Measurements from ENCODE around the gene RMND5A. TPM values are rescaled to one million over a fixed set of nuclear protein-coding genes. Genes with fewer than 3 reads are reported as not detected.

Gene RMND5A
- total RNA-seq, 1 experiment from 2014 or later = 59.9 TPM

GRCh38 chr2:86744152-86744551 lies 24.1 kb downstream of the RMND5A start:
- Mint-ChIP-seq H3K36me3 (ENCODE audit: insufficient read depth, unreplicated experiment) (peaks cover 7% of the 10 kb centered on the region), H3K4me1 (ENCODE audit: low read depth, unreplicated experiment) (peaks cover 16% of the 10 kb centered on the region), H3K27me3 (ENCODE audit: insufficient read depth, unreplicated experiment) (no peaks in the 10 kb centered on the region), H3K4me3 (ENCODE audit: unreplicated experiment) (no peak overlapping the region), H3K9me3 (ENCODE audit: unreplicated experiment) (no peaks in the 10 kb centered on the region), H3K27ac (ENCODE audit: unreplicated experiment) (no peak overlapping the region)
- TF ChIP-seq, protein P1, sequence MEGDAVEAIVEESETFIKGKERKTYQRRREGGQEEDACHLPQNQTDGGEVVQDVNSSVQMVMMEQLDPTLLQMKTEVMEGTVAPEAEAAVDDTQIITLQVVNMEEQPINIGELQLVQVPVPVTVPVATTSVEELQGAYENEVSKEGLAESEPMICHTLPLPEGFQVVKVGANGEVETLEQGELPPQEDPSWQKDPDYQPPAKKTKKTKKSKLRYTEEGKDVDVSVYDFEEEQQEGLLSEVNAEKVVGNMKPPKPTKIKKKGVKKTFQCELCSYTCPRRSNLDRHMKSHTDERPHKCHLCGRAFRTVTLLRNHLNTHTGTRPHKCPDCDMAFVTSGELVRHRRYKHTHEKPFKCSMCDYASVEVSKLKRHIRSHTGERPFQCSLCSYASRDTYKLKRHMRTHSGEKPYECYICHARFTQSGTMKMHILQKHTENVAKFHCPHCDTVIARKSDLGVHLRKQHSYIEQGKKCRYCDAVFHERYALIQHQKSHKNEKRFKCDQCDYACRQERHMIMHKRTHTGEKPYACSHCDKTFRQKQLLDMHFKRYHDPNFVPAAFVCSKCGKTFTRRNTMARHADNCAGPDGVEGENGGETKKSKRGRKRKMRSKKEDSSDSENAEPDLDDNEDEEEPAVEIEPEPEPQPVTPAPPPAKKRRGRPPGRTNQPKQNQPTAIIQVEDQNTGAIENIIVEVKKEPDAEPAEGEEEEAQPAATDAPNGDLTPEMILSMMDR (IDR thresholded peaks at IDR 0.05; ENCODE audit: insufficient read depth in 1 of 2, low read depth in 1 of 2, low read length in 1 of 2, severe bottlenecking in 1 of 2, unreplicated experiment in 1 of 2) = no peak
- peaks cover 5% of the 10 kb centered on the region; the same call in 1 of the 2 replicates for H3K4me1 ChIP-seq
- H3K9me3 ChIP-seq = no peaks in the 10 kb centered on the region
- ChIA-PET CTCF (interaction anchor here (0.7 kb wide), 1 partner anchor 85 kb away, joined by 3 read pairs; no protein-coding TSS in a partner anchor), POLR2A (interaction anchor here (0.5 kb wide), 1 partner anchor 288 kb away, joined by 3 read pairs; no protein-coding TSS in a partner anchor)
- no peaks in the 10 kb centered on the region for H3K27me3 ChIP-seq (replicated peaks; ENCODE audit: control insufficient read depth, insufficient read depth, low read length)
- no TSS peak for BruUV-seq (replicated peaks)
- no peak overlapping the region for H3K4me3 ChIP-seq (ENCODE audit: low read depth, low read length)
- H3K36me3 ChIP-seq (ENCODE audit: control insufficient read depth, insufficient read depth, low read length) = no peaks in the 10 kb centered on the region; the same call in 1 of the 2 replicates
- intact Hi-C loops (cut with micrococcal nuclease; ENCODE audit: unreplicated experiment) = no loop called here
- DNase-seq = no peak

- H3K36me3 ChIP-seq (ENCODE audit: control insufficient read depth, insufficient read depth, low read length) = peaks cover 1% of the 10 kb centered on the region; the same call in 1 of the 2 replicates
- Mint-ChIP-seq H3K9me3 (ENCODE audit: unreplicated experiment) (peaks cover 16% of the 10 kb centered on the region), H3K4me3 (ENCODE audit: unreplicated experiment) (no peak overlapping the region), H3K4me1 (ENCODE audit: low read depth, unreplicated experiment) (peaks cover 16% of the 10 kb centered on the region), H3K36me3 (ENCODE audit: insufficient read depth, unreplicated experiment) (peaks cover 20% of the 10 kb centered on the region), H3K27me3 (ENCODE audit: insufficient read depth, unreplicated experiment) (no peaks in the 10 kb centered on the region), H3K27ac (ENCODE audit: unreplicated experiment) (no peak overlapping the region)
- POLR2A ChIA-PET = interaction anchor here (0.5 kb wide), 1 partner anchor 123 kb away, joined by 4 read pairs; the partner anchor contains the start of gene RNF103
- TF ChIP-seq, protein P1 (IDR thresholded peaks at IDR 0.05; ENCODE audit: insufficient read depth in 1 of 2, low read depth in 1 of 2, low read length in 1 of 2, severe bottlenecking in 1 of 2, unreplicated experiment in 1 of 2) = no peak
- BruUV-seq (replicated peaks) = no TSS peak
- no peak for DNase-seq
- H3K27me3 ChIP-seq (replicated peaks; ENCODE audit: control insufficient read depth, insufficient read depth, low read length) = no peaks in the 10 kb centered on the region
- H3K9me3 ChIP-seq = no peaks in the 10 kb centered on the region; the same call in 1 of the 2 replicates
- CTCF ChIA-PET = no interaction called here
- no peak overlapping the region for H3K4me3 ChIP-seq (ENCODE audit: low read depth, low read length)
- intact Hi-C loops (cut with micrococcal nuclease; ENCODE audit: unreplicated experiment) = no loop called here
- H3K4me1 ChIP-seq = peaks cover 5% of the 10 kb centered on the region; the same call in 1 of the 2 replicates
These were observed 26.8 kb downstream of the RMND5A start for GRCh38 chr2:86746939-86747338.

GRCh38 chr2:86747711-86748639 lies 27.9 kb downstream of the RMND5A start:
- H3K27me3 Mint-ChIP-seq (ENCODE audit: insufficient read depth, unreplicated experiment) = no peaks in the 10 kb centered on the region
- H3K27ac Mint-ChIP-seq (ENCODE audit: unreplicated experiment) = peak overlapping the region; percentile 53
- H3K4me1 ChIP-seq = peaks cover 5% of the 10 kb centered on the region; the same call in 1 of the 2 replicates
- H3K4me3 Mint-ChIP-seq (ENCODE audit: unreplicated experiment) = no peak overlapping the region
- no peaks in the 10 kb centered on the region; the same call in 1 of the 2 replicates for H3K9me3 ChIP-seq
- TF ChIP-seq, protein P1 (IDR thresholded peaks at IDR 0.05; ENCODE audit: insufficient read depth in 1 of 2, low read depth in 1 of 2, low read length in 1 of 2, severe bottlenecking in 1 of 2, unreplicated experiment in 1 of 2) = no peak
- POLR2A ChIA-PET = interaction anchor here (1.0 to 1.1 kb wide), 2 partner anchors 306 to 307 kb away, joined by 7 to 8 read pairs; partner anchors contain the start of gene KDM3A
- intact Hi-C loops (cut with micrococcal nuclease; ENCODE audit: unreplicated experiment) = no loop called here
- H3K4me1 Mint-ChIP-seq (ENCODE audit: low read depth, unreplicated experiment) = peaks cover 16% of the 10 kb centered on the region
- no TSS peak for BruUV-seq (replicated peaks)
- peaks cover 16% of the 10 kb centered on the region for H3K9me3 Mint-ChIP-seq (ENCODE audit: unreplicated experiment)
- H3K27me3 ChIP-seq (replicated peaks; ENCODE audit: control insufficient read depth, insufficient read depth, low read length) = no peaks in the 10 kb centered on the region
- H3K36me3 Mint-ChIP-seq (ENCODE audit: insufficient read depth, unreplicated experiment) = peaks cover 27% of the 10 kb centered on the region
- peaks cover 1% of the 10 kb centered on the region; the same call in 1 of the 2 replicates for H3K36me3 ChIP-seq (ENCODE audit: control insufficient read depth, insufficient read depth, low read length)
- DNase-seq = peak in 1 of 2 experiments; percentile 68
- CTCF ChIA-PET = interaction anchor here (0.6 to 0.7 kb wide), 2 partner anchors 306 to 351 kb away, joined by 3 to 6 read pairs; no protein-coding TSS in a partner anchor
- H3K4me3 ChIP-seq (ENCODE audit: low read depth, low read length) = no peak overlapping the region

All from Caco-2 (cell line).